Activated B cell treated with CpG ODN at 0.5 μM for 24 hours (primary cell): ENCODE data around the gene SEMA3A. TPM values are rescaled to one million over a fixed set of nuclear protein-coding genes. Genes with fewer than 3 reads are reported as not detected.

Source experiments
- ATAC-seq: fragments of 200-7000 bp; cut with Tn5 transposase; one replicate; pipeline ENCODE4 v1.10.0; 2021; ENCODE audit warnings: low read depth, mild to moderate bottlenecking, moderate library complexity
- CTCF ChIA-PET: fragments of 350-600 bp; sonication (Branson Sonifier 250); formaldehyde crosslinking; loops from one replicate; lab custom pipeline; 2021; ENCODE audit warnings: antibody characterized with exemption; lab: Charles Lee
- POLR2A ChIA-PET: fragments of 350-600 bp; sonication (Branson Sonifier 250); formaldehyde crosslinking; loops from one replicate; lab custom pipeline; 2021; ENCODE audit warnings: antibody characterized with exemption; lab: Charles Lee
- DNase-seq: peaks from one replicate; pipeline ENCODE4 v3.0.0; 2022
- H3K27ac Mint-ChIP-seq: one replicate; pipeline ENCODE4 v1.8.0; 2020; ENCODE audit warnings: mixed read lengths
- H3K27me3 Mint-ChIP-seq: one replicate; pipeline ENCODE4 v1.8.0; 2021; ENCODE audit warnings: mixed read lengths
- H3K36me3 Mint-ChIP-seq: one replicate; pipeline ENCODE4 v1.8.0; 2021; ENCODE audit warnings: low read depth, mixed read lengths
- H3K4me1 Mint-ChIP-seq: one replicate; pipeline ENCODE4 v1.8.0; 2021; ENCODE audit warnings: mixed read lengths
- H3K4me3 Mint-ChIP-seq: one replicate; pipeline ENCODE4 v1.8.0; 2020; ENCODE audit warnings: mild to moderate bottlenecking, mixed read lengths
- H3K9me3 Mint-ChIP-seq: one replicate; pipeline ENCODE4 v1.8.0; 2020; ENCODE audit warnings: mixed read lengths
- CTCF ChIP-seq: fragments of 200-600 bp; IDR thresholded peaks from one replicate; pipeline ENCODE4 v1.8.0; 2022; ENCODE audit warnings: antibody characterized with exemption, mild to moderate bottlenecking
- intact Hi-C: fragments of 100-400 bp; cut with micrococcal nuclease; formaldehyde crosslinking; loops from one replicate; pipeline ENCODE4 v1.15.1; 2024
- total RNA-seq: library from RNA; stranded (reverse); gene quantifications from 2 replicates; pipeline ENCODE4 v1.2.3, GENCODE V29; 2022

The SEMA3A gene
- total RNA-seq, 1 donor from 2014 or later = not detected

DNA sequence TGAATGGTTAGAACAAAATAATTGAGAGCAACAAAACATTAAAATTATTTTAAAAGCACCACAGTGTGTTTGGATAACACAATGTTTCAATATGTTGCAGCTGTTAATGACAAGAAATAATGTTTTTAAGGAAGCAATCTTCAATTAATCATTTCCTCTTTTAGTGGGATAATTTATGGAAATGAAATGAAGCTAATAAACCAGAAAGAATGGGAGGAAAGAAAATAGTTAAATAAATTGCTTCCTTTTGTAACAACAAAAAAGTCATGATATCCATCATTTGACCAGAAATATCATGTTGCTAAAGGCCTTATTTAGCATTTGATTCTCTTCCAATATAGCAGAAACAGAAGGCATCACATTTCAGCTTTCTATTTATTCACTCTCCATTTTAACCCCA, 224.5 kb downstream of the SEMA3A start:
- no peak for TF ChIP-seq CTCF
- no peak for ATAC-seq
- Mint-ChIP-seq H3K27ac (no peak overlapping the region), H3K4me1 (no peaks in the 10 kb centered on the region), H3K4me3 (no peak overlapping the region), H3K27me3 (no peaks in the 10 kb centered on the region), H3K36me3 (no peaks in the 10 kb centered on the region), H3K9me3 (no peaks in the 10 kb centered on the region)
- intact Hi-C loops = no loop called here
- DNase-seq = no peak
- CTCF ChIA-PET = no interaction called here
- POLR2A ChIA-PET = no interaction called here

- intact Hi-C loops = no loop called here
Observed at GRCh38 chr7:83964318-83964717, 230.3 kb downstream of the SEMA3A start.

GRCh38 chr7:83957333-83957732, 237.3 kb downstream of the SEMA3A start:
- ChIA-PET POLR2A (no interaction called here), CTCF (interaction anchor here (1.7 kb wide), 1 partner anchor 20 kb away, joined by 5 read pairs; no protein-coding TSS in a partner anchor)
- DNase-seq = no peak
- intact Hi-C loops = no loop called here
- Mint-ChIP-seq H3K4me3 (no peak overlapping the region), H3K4me1 (no peaks in the 10 kb centered on the region), H3K27ac (no peak overlapping the region), H3K36me3 (no peaks in the 10 kb centered on the region), H3K27me3 (no peaks in the 10 kb centered on the region), H3K9me3 (no peaks in the 10 kb centered on the region)
- ATAC-seq = no peak
- TF ChIP-seq CTCF = no peak

More at GRCh38 chr7:83964318-83964717, 230.3 kb downstream of the SEMA3A start:
- DNase-seq (no peak), ATAC-seq (no peak)
- no peaks in the 10 kb centered on the region for H3K9me3 Mint-ChIP-seq
- H3K4me1 Mint-ChIP-seq = no peaks in the 10 kb centered on the region
- no peaks in the 10 kb centered on the region for H3K27me3 Mint-ChIP-seq
- H3K36me3 Mint-ChIP-seq = no peaks in the 10 kb centered on the region
- no peak overlapping the region for H3K27ac Mint-ChIP-seq
- no peak overlapping the region for H3K4me3 Mint-ChIP-seq
- no peak for TF ChIP-seq CTCF
- CTCF ChIA-PET = no interaction called here
- POLR2A ChIA-PET = no interaction called here

DNA sequence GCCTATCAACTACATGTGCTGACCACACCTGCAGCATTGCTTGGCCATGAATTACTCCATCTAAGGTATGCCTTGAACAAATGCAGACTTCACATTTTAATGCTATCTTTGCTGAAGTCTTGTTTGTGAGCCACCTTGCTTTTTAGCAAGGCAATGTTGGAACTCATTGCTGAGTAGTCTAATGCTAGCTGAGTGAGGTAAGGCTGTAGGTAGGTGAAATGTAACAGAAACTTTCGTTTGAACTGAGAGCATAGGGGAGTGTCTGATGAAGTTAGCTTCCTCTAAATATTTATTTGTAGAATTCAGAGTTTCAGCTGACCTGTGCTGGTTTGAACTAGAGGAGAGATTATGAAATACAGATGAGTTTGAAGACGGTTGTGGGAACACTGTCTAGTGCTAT, 238.5 kb downstream of the SEMA3A start:
- Mint-ChIP-seq H3K4me3 (no peak overlapping the region), H3K4me1 (no peaks in the 10 kb centered on the region), H3K27me3 (no peaks in the 10 kb centered on the region), H3K9me3 (no peaks in the 10 kb centered on the region), H3K36me3 (no peaks in the 10 kb centered on the region), H3K27ac (no peak overlapping the region)
- DNase-seq (no peak), ATAC-seq (no peak)
- ChIA-PET CTCF (interaction anchor here (1.7 kb wide), 1 partner anchor 19 kb away, joined by 5 read pairs; no protein-coding TSS in a partner anchor), POLR2A (no interaction called here)
- no peak for TF ChIP-seq CTCF
- intact Hi-C loops = no loop called here

GRCh38 chr7:83952236-83952635, 242.4 kb downstream of the SEMA3A start:
- no peak overlapping the region for H3K27ac Mint-ChIP-seq
- H3K36me3 Mint-ChIP-seq = no peaks in the 10 kb centered on the region
- no peak overlapping the region for H3K4me3 Mint-ChIP-seq
- no peak for ATAC-seq
- no peaks in the 10 kb centered on the region for H3K4me1 Mint-ChIP-seq
- intact Hi-C loops = no loop called here
- TF ChIP-seq CTCF = no peak
- ChIA-PET CTCF (no interaction called here), POLR2A (no interaction called here)
- no peaks in the 10 kb centered on the region for H3K27me3 Mint-ChIP-seq
- DNase-seq = no peak
- H3K9me3 Mint-ChIP-seq = no peaks in the 10 kb centered on the region
